Brain microvascular endothelial cell (primary cell): Measurements from ENCODE around the gene CLEC2D.
"Not testable (repeated sequence)": the region's sequence is repeated elsewhere in the genome, so short reads cannot be mapped to it uniquely, and the experiment has no call there.

Experiments
- DNase-seq: peaks from one replicate; pipeline ENCODE4 v3.0.0-alpha.2; 2020
- H3K27ac ChIP-seq: fragments of 250-450 bp; sonication (Bioruptor Pico); 2 replicates; pipeline ENCODE4 v1.5.1; 2020; ENCODE audit warnings: mild to moderate bottlenecking, moderate library complexity
- H3K27me3 ChIP-seq: fragments of 250-450 bp; sonication (Bioruptor Pico); replicated peaks from 2 replicates; pipeline ENCODE4 v1.5.1; 2020; ENCODE audit warnings: mild to moderate bottlenecking
- H3K36me3 ChIP-seq: fragments of 250-450 bp; sonication (Bioruptor Pico); replicated peaks from 2 replicates; pipeline ENCODE4 v1.5.1; 2020; ENCODE audit warnings: mild to moderate bottlenecking
- H3K4me3 ChIP-seq: 2 replicates; pipeline ENCODE4 v1.5.1; 2011; ENCODE audit warnings: low read depth, mild to moderate bottlenecking, control low read depth, low read length, moderate library complexity
- CTCF ChIP-seq: IDR thresholded peaks from 2 replicates; pipeline ENCODE4 v1.5.1; 2011; ENCODE audit warnings: low read depth, mild to moderate bottlenecking, moderate library complexity, low read length, control low read depth, inconsistent platforms; ENCODE audit errors: missing control alignments
- in situ Hi-C: cut with HindIII; loops from 2 replicates; pipeline ENCODE4 v1.10.0; 2017; ENCODE audit warnings: low sequenced_read_pairs, low pct_ligation_motif_present

CLEC2D gene

GRCh38 chr12:9699898-9700605, 30.5 kb downstream of the CLEC2D start:
- DNase-seq, result no peak
- no peak for TF ChIP-seq CTCF
- H3K27ac ChIP-seq, result no peak overlapping the region
- no peak overlapping the region for H3K4me3 ChIP-seq
- in situ Hi-C loops, result loop anchor here (10.0 kb wide), 1 partner anchor 65 kb away; no protein-coding TSS in a partner anchor
- no peaks in the 10 kb centered on the region for H3K36me3 ChIP-seq
- no peaks in the 10 kb centered on the region for H3K27me3 ChIP-seq

GRCh38 chr12:9700606-9700956, 31.1 kb downstream of the CLEC2D start:
- Histone ChIP-seq H3K4me3 (no peak overlapping the region), H3K27me3 (no peaks in the 10 kb centered on the region), H3K36me3 (no peaks in the 10 kb centered on the region), H3K27ac (no peak overlapping the region)
- no peak for DNase-seq
- no peak for TF ChIP-seq CTCF
- in situ Hi-C loops, result loop anchor here (10.0 kb wide), 1 partner anchor 66 kb away; no protein-coding TSS in a partner anchor

GRCh38 chr12:9701380-9702154, 32.1 kb downstream of the CLEC2D start:
- no peak overlapping the region for H3K4me3 ChIP-seq
- in situ Hi-C loops, result loop anchor here (10.0 kb wide), 1 partner anchor 67 kb away; no protein-coding TSS in a partner anchor

GRCh38 chr12:9702255-9702654, 32.7 kb downstream of the CLEC2D start:
- H3K27me3 ChIP-seq, result no peaks in the 10 kb centered on the region
- H3K4me3 ChIP-seq, result no peak overlapping the region
- H3K36me3 ChIP-seq, result no peaks in the 10 kb centered on the region
- DNase-seq, result no peak
- in situ Hi-C loops, result loop anchor here (10.0 kb wide), 1 partner anchor 67 kb away; no protein-coding TSS in a partner anchor
- no peak overlapping the region for H3K27ac ChIP-seq
- TF ChIP-seq CTCF, result no peak

More at GRCh38 chr12:9701380-9702154, 32.1 kb downstream of the CLEC2D start:
- Histone ChIP-seq H3K27ac (no peak overlapping the region), H3K36me3 (no peaks in the 10 kb centered on the region), H3K27me3 (no peaks in the 10 kb centered on the region)
- no peak for TF ChIP-seq CTCF
- no peak for DNase-seq

GRCh38 chr12:9704561-9704960, 35.0 kb downstream of the CLEC2D start:
- not testable (repeated sequence) for H3K27ac ChIP-seq, H3K36me3 ChIP-seq, DNase-seq, H3K27me3 ChIP-seq, H3K4me3 ChIP-seq
- in situ Hi-C loops, result loop anchor here (10.0 kb wide), 1 partner anchor 70 kb away; no protein-coding TSS in a partner anchor

GRCh38 chr12:9706086-9706685, 36.7 kb downstream of the CLEC2D start:
- no peak overlapping the region for H3K27ac ChIP-seq
- in situ Hi-C loops, result loop anchor here (10.0 kb wide), 1 partner anchor 71 kb away; no protein-coding TSS in a partner anchor

More at GRCh38 chr12:9706086-9706685, 36.7 kb downstream of the CLEC2D start:
- no peak for TF ChIP-seq CTCF
- no peaks in the 10 kb centered on the region for H3K27me3 ChIP-seq
- no peak overlapping the region for H3K4me3 ChIP-seq
- H3K36me3 ChIP-seq, result no peaks in the 10 kb centered on the region
- DNase-seq, result no peak
